ENCODE results near the gene PRKRIP1. TPM values are rescaled to one million over a fixed set of nuclear protein-coding genes. Genes with fewer than 3 reads are reported as not detected.

The PRKRIP1 gene
- total and polyA plus RNA-seq, 5 donors from 2014 or later = 12.3 to 47.7 (median 15.4) TPM

- no peaks in the 10 kb centered on the region for H3K36me3 Mint-ChIP-seq
- H3K27me3 ChIP-seq (ENCODE audit: control insufficient read depth, insufficient read depth, low read length) = no peaks in the 10 kb centered on the region
- H3K9me3 Mint-ChIP-seq = no peaks in the 10 kb centered on the region
- peak overlapping the region; percentile 85 to 95 (median 90) for H3K4me3 Mint-ChIP-seq
- H3K9me3 ChIP-seq (ENCODE audit: control insufficient read depth in 2 of 2, low read length in 2 of 2) = no peaks in the 10 kb centered on the region
- peak in 1 of 3 donors; percentile 25 for DNase-seq
- peak in 1 of 2 donors; percentile 5 for ATAC-seq (ENCODE audit: low read depth in 2 of 2)
- no peaks in the 10 kb centered on the region for H3K36me3 ChIP-seq (ENCODE audit: control insufficient read depth, insufficient read depth, low read length)
- H3K4me1 Mint-ChIP-seq = peaks cover 10 to 66% (median 33%) of the 10 kb centered on the region in 4 donors
- peaks cover 60% of the 10 kb centered on the region for H3K4me1 ChIP-seq (ENCODE audit: control insufficient read depth, insufficient read depth, low read length, poor library complexity, severe bottlenecking)
- peak overlapping the region; percentile 98 for H3K27ac ChIP-seq (ENCODE audit: insufficient read depth, low read length, poor library complexity, severe bottlenecking)
- peak overlapping the region; percentile 66 for H3K4me3 ChIP-seq (ENCODE audit: low read depth, low read length)
- H3K27ac Mint-ChIP-seq = peak overlapping the region; percentile 86 to 100 (median 98)
- peaks cover 5% of the 10 kb centered on the region for H3K27me3 Mint-ChIP-seq
Observed at GRCh38 chr7:102432442-102433218, 36.5 kb downstream of the PRKRIP1 start.

GRCh38 chr7:102433219-102434038 lies 37.3 kb downstream of the PRKRIP1 start, which contains the start of gene ORAI2:
ORAI2 (plus strand) TSS chr7:102433575; CDS start chr7:102438957, 5,382 bp downstream.
- ATAC-seq (ENCODE audit: low read depth in 2 of 2) = peak; percentile 81
- H3K36me3 ChIP-seq (ENCODE audit: control insufficient read depth, insufficient read depth, low read length) = no peaks in the 10 kb centered on the region
- H3K4me3 Mint-ChIP-seq = peak within 1 kb of the TSS; percentile 85 to 95 (median 90)
- peak within 1 kb of the TSS; percentile 98 for H3K27ac ChIP-seq (ENCODE audit: insufficient read depth, low read length, poor library complexity, severe bottlenecking)
- H3K4me3 ChIP-seq (ENCODE audit: low read depth, low read length) = peak within 1 kb of the TSS; percentile 75
- no peaks in the 10 kb centered on the region for H3K27me3 ChIP-seq (ENCODE audit: control insufficient read depth, insufficient read depth, low read length)
- H3K9me3 Mint-ChIP-seq = no peaks in the 10 kb centered on the region
- peaks cover 10 to 58% (median 33%) of the 10 kb centered on the region in 4 donors for H3K4me1 Mint-ChIP-seq
- peak; percentile 80 to 85 (median 82) for DNase-seq
- H3K36me3 Mint-ChIP-seq = no peaks in the 10 kb centered on the region
- H3K9me3 ChIP-seq (ENCODE audit: control insufficient read depth in 2 of 2, low read length in 2 of 2) = no peaks in the 10 kb centered on the region
- peak within 1 kb of the TSS; percentile 88 to 100 (median 91) for H3K27ac Mint-ChIP-seq
- H3K4me1 ChIP-seq (ENCODE audit: control insufficient read depth, insufficient read depth, low read length, poor library complexity, severe bottlenecking) = peaks cover 52% of the 10 kb centered on the region
- H3K27me3 Mint-ChIP-seq = peaks cover 5% of the 10 kb centered on the region

- Mint-ChIP-seq H3K27ac (peak overlapping the region; percentile 16 to 90 (median 88)), H3K4me3 (peak overlapping the region; percentile 85 to 94 (median 87))
Observed at GRCh38 chr7:102434039-102434486, 37.9 kb downstream of the PRKRIP1 start.

GRCh38 chr7:102436118-102436517 lies 40.0 kb downstream of the PRKRIP1 start:
- peaks cover 35% of the 10 kb centered on the region for H3K4me1 ChIP-seq (ENCODE audit: control insufficient read depth, insufficient read depth, low read length, poor library complexity, severe bottlenecking)
- no peaks in the 10 kb centered on the region for H3K27me3 ChIP-seq (ENCODE audit: control insufficient read depth, insufficient read depth, low read length)
- DNase-seq = no peak

More at GRCh38 chr7:102434039-102434486, 37.9 kb downstream of the PRKRIP1 start:
- Mint-ChIP-seq H3K4me1 (peaks cover 10 to 55% (median 33%) of the 10 kb centered on the region in 4 donors), H3K9me3 (no peaks in the 10 kb centered on the region), H3K27me3 (peaks cover 5% of the 10 kb centered on the region), H3K36me3 (no peaks in the 10 kb centered on the region)
- Histone ChIP-seq H3K4me3 (ENCODE audit: low read depth, low read length) (peak overlapping the region; percentile 75), H3K4me1 (ENCODE audit: control insufficient read depth, insufficient read depth, low read length, poor library complexity, severe bottlenecking) (peaks cover 50% of the 10 kb centered on the region), H3K27ac (ENCODE audit: insufficient read depth, low read length, poor library complexity, severe bottlenecking) (peak overlapping the region; percentile 98), H3K9me3 (ENCODE audit: control insufficient read depth in 2 of 2, low read length in 2 of 2) (no peaks in the 10 kb centered on the region), H3K27me3 (ENCODE audit: control insufficient read depth, insufficient read depth, low read length) (no peaks in the 10 kb centered on the region), H3K36me3 (ENCODE audit: control insufficient read depth, insufficient read depth, low read length) (peaks cover 2% of the 10 kb centered on the region)
- DNase-seq (peak in 1 of 3 donors; percentile 54), ATAC-seq (ENCODE audit: low read depth in 2 of 2) (no peak)

GRCh38 chr7:102439963-102440795 lies 44.0 kb downstream of the PRKRIP1 start:
- H3K36me3 ChIP-seq (ENCODE audit: control insufficient read depth, insufficient read depth, low read length) = peaks cover 14% of the 10 kb centered on the region
- Mint-ChIP-seq H3K27ac (no peak overlapping the region), H3K27me3 (no peaks in the 10 kb centered on the region), H3K36me3 (peaks cover 9% of the 10 kb centered on the region), H3K4me3 (no peak overlapping the region), H3K4me1 (peaks cover 0 to 9% (median 4%) of the 10 kb centered on the region in 4 donors), H3K9me3 (no peaks in the 10 kb centered on the region)
- peaks cover 1% of the 10 kb centered on the region for H3K4me1 ChIP-seq (ENCODE audit: control insufficient read depth, insufficient read depth, low read length, poor library complexity, severe bottlenecking)
- no peaks in the 10 kb centered on the region for H3K27me3 ChIP-seq (ENCODE audit: control insufficient read depth, insufficient read depth, low read length)
- no peak overlapping the region for H3K27ac ChIP-seq (ENCODE audit: insufficient read depth, low read length, poor library complexity, severe bottlenecking)
- no peaks in the 10 kb centered on the region for H3K9me3 ChIP-seq (ENCODE audit: control insufficient read depth in 2 of 2, low read length in 2 of 2)
- ATAC-seq (ENCODE audit: low read depth in 2 of 2) (no peak), DNase-seq (no peak)
- H3K4me3 ChIP-seq (ENCODE audit: low read depth, low read length) = no peak overlapping the region

More at GRCh38 chr7:102436118-102436517, 40.0 kb downstream of the PRKRIP1 start:
- Histone ChIP-seq H3K9me3 (ENCODE audit: control insufficient read depth in 2 of 2, low read length in 2 of 2) (no peaks in the 10 kb centered on the region), H3K27ac (ENCODE audit: insufficient read depth, low read length, poor library complexity, severe bottlenecking) (no peak overlapping the region), H3K4me3 (ENCODE audit: low read depth, low read length) (no peak overlapping the region), H3K36me3 (ENCODE audit: control insufficient read depth, insufficient read depth, low read length) (peaks cover 8% of the 10 kb centered on the region)
- no peak for ATAC-seq (ENCODE audit: low read depth in 2 of 2)
- Mint-ChIP-seq H3K27me3 (peaks cover 5% of the 10 kb centered on the region), H3K9me3 (no peaks in the 10 kb centered on the region), H3K4me3 (peak overlapping the region in 3 of 4 donors; percentile 46 to 86 (median 65)), H3K4me1 (peaks cover 5 to 35% (median 19%) of the 10 kb centered on the region in 4 donors), H3K36me3 (no peaks in the 10 kb centered on the region), H3K27ac (peak overlapping the region in 2 of 3 donors; percentile 43 to 54)

- no peaks in the 10 kb centered on the region for H3K9me3 ChIP-seq (ENCODE audit: control insufficient read depth in 2 of 2, low read length in 2 of 2)
- H3K27ac ChIP-seq (ENCODE audit: insufficient read depth, low read length, poor library complexity, severe bottlenecking) = no peak overlapping the region
- no peaks in the 10 kb centered on the region for H3K9me3 Mint-ChIP-seq
- H3K27me3 ChIP-seq (ENCODE audit: control insufficient read depth, insufficient read depth, low read length) = no peaks in the 10 kb centered on the region
- H3K36me3 ChIP-seq (ENCODE audit: control insufficient read depth, insufficient read depth, low read length) = peaks cover 15% of the 10 kb centered on the region
- no peaks in the 10 kb centered on the region for H3K27me3 Mint-ChIP-seq
- H3K4me3 Mint-ChIP-seq = no peak overlapping the region
- peak overlapping the region in 1 of 3 donors; percentile 69 for H3K27ac Mint-ChIP-seq
- H3K36me3 Mint-ChIP-seq = peaks cover 9% of the 10 kb centered on the region
- peaks cover 0 to 4% (median 1%) of the 10 kb centered on the region in 4 donors for H3K4me1 Mint-ChIP-seq
- no peaks in the 10 kb centered on the region for H3K4me1 ChIP-seq (ENCODE audit: control insufficient read depth, insufficient read depth, low read length, poor library complexity, severe bottlenecking)
- DNase-seq = no peak
- H3K4me3 ChIP-seq (ENCODE audit: low read depth, low read length) = no peak overlapping the region
- ATAC-seq (ENCODE audit: low read depth in 2 of 2) = peak; percentile 25 to 41
Observed at GRCh38 chr7:102444961-102445673, 49.0 kb downstream of the PRKRIP1 start.
